ENCODE data around the gene TMPRSS15.

DNA sequence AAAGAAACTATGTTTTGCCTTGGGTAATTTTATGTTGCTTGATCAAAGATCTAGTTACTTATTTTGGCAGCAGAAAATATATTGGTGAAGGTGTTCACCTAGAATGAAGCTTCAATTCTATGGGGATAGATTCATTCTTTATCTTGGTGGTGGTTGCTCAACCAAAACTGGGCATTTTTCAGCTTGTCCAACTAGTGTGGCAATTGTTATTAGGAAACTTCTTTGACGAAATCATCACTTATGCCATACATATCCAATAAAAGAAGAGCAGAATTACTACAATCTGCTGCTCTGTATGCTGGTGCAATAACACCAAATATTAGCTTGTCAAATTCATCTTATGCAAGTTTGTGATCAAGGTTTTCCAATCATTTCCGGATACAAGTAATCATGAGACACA is 26.8 kb upstream of the TMPRSS15 start:
- TF ChIP-seq CTCF (IDR thresholded peaks at IDR 0.05; ENCODE audit: low read depth, low read length): no peak
- TF ChIP-seq EZH2phosphoT487 (IDR thresholded peaks at IDR 0.05; ENCODE audit: low read depth): no peak
